Esophagus squamous epithelium (tissue), 4 donors: Measurements from ENCODE around the gene MAGOHB.

Experiments
- POLR2A ChIP-seq, 4 donors: fragments of 450-650 bp; IDR thresholded peaks; one replicate each; pipeline ENCODE4 v1.6.1; 2017; ENCODE audit warnings: antibody characterized with exemption in 4 of 4, mild to moderate bottlenecking in 4 of 4, moderate library complexity in 3 of 4
- TF ChIP-seq, protein P1 (sequence below), 6 experiments: fragments of 450-650 bp in 4 of 6; fragments of 200-600 bp in 2 of 6; sonication (generic) in 2 of 6; IDR thresholded peaks; one replicate each; pipeline ENCODE4 v1.5.1; 2016 to 2019; ENCODE audit warnings: antibody characterized with exemption in 6 of 6, mild to moderate bottlenecking in 4 of 6, moderate library complexity in 4 of 6

DNA sequence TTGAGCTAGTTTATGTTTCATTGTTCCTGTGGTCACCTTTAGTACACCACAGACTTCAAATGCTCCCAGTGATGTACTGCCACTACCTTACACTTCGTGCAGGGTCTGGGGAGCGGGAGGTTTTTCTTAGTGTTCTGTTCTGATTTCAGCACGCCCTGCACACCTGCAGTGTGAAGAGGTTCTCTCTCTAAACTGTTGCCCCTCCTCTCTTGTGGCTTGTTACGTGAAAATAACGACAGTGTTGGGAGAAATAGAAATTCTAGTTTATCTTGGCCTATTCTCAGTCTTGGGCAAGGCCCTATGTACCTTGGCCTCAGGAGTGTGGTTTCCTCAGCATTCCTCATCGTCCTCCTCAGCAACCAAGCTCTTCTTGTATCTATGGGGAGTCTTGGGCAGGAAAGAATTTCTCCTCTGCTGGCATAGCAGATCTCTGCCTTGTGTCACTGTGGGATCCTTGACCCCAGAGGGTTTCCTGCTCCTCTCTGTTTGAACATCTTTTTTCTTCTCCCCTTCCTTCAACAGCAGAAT, 59.1 kb downstream of the MAGOHB start:
- TF ChIP-seq, protein P1, sequence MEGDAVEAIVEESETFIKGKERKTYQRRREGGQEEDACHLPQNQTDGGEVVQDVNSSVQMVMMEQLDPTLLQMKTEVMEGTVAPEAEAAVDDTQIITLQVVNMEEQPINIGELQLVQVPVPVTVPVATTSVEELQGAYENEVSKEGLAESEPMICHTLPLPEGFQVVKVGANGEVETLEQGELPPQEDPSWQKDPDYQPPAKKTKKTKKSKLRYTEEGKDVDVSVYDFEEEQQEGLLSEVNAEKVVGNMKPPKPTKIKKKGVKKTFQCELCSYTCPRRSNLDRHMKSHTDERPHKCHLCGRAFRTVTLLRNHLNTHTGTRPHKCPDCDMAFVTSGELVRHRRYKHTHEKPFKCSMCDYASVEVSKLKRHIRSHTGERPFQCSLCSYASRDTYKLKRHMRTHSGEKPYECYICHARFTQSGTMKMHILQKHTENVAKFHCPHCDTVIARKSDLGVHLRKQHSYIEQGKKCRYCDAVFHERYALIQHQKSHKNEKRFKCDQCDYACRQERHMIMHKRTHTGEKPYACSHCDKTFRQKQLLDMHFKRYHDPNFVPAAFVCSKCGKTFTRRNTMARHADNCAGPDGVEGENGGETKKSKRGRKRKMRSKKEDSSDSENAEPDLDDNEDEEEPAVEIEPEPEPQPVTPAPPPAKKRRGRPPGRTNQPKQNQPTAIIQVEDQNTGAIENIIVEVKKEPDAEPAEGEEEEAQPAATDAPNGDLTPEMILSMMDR (IDR thresholded peaks at IDR 0.05), result no peak
- TF ChIP-seq POLR2A (IDR thresholded peaks at IDR 0.05), result no peak
